ENCODE measurements around the gene EPHB1. TPM values are rescaled to one million over a fixed set of nuclear protein-coding genes. Genes with fewer than 3 reads are reported as not detected.

The EPHB1 gene
- total RNA-seq, 1 donor from 2014 or later = 16.3 TPM

DNA sequence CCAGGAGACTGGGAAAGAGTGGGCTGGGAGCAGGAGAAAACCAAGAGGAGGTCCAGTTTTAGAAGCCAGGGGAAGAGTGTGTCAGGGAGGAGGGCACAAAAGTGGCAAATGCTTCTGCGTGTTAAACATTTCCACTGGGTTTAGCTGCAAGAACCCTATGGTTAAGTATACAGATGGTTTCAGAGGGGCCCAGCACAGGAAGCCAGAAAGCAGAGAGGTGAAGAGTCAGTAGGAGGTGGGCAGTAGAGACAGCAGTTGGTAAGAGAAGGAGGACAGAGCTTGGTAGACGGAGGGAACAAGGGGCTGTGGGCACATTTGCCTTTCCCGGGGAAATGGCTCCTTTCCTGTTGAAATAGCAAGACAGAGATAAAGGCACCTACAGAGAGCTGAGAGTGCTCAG, 133.8 kb downstream of the EPHB1 start:
- no peak overlapping the region for H3K27ac Mint-ChIP-seq (ENCODE audit: unreplicated experiment)
- H3K27me3 Mint-ChIP-seq (ENCODE audit: unreplicated experiment) = no peaks in the 10 kb centered on the region
- H3K36me3 Mint-ChIP-seq (ENCODE audit: unreplicated experiment) = peaks cover 5% of the 10 kb centered on the region
- no peaks in the 10 kb centered on the region for H3K4me1 Mint-ChIP-seq (ENCODE audit: low read depth, unreplicated experiment)
- DNase-seq = no peak
- peaks cover 7% of the 10 kb centered on the region for H3K9me3 Mint-ChIP-seq (ENCODE audit: unreplicated experiment)
- TF ChIP-seq, protein P1, sequence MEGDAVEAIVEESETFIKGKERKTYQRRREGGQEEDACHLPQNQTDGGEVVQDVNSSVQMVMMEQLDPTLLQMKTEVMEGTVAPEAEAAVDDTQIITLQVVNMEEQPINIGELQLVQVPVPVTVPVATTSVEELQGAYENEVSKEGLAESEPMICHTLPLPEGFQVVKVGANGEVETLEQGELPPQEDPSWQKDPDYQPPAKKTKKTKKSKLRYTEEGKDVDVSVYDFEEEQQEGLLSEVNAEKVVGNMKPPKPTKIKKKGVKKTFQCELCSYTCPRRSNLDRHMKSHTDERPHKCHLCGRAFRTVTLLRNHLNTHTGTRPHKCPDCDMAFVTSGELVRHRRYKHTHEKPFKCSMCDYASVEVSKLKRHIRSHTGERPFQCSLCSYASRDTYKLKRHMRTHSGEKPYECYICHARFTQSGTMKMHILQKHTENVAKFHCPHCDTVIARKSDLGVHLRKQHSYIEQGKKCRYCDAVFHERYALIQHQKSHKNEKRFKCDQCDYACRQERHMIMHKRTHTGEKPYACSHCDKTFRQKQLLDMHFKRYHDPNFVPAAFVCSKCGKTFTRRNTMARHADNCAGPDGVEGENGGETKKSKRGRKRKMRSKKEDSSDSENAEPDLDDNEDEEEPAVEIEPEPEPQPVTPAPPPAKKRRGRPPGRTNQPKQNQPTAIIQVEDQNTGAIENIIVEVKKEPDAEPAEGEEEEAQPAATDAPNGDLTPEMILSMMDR (IDR thresholded peaks at IDR 0.05; ENCODE audit: partially characterized antibody, unreplicated experiment) = no peak
- H3K4me3 Mint-ChIP-seq (ENCODE audit: unreplicated experiment) = no peak overlapping the region

DNA sequence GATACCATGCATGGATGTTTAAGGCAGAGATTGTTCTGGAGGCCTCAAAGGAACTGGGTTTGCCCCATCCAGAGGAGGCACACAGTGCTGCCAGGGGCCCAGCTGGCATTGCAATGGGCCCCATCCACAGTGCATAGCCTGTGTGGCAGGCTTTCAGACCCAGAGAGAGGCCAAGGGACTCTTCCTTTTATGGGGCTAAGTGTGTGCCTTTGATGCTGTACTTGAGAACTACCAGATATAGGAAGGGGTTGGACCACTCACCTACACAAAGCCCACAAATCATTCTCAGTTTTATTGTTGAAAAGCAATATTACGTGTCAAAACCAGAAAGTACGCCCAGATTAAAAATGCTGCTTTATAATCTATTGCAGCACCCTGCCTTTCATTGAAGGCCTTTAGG, 134.9 kb downstream of the EPHB1 start:
- Mint-ChIP-seq H3K27ac (ENCODE audit: unreplicated experiment) (no peak overlapping the region), H3K9me3 (ENCODE audit: unreplicated experiment) (peaks cover 5% of the 10 kb centered on the region), H3K4me3 (ENCODE audit: unreplicated experiment) (no peak overlapping the region), H3K36me3 (ENCODE audit: unreplicated experiment) (peaks cover 5% of the 10 kb centered on the region), H3K4me1 (ENCODE audit: low read depth, unreplicated experiment) (no peaks in the 10 kb centered on the region), H3K27me3 (ENCODE audit: unreplicated experiment) (no peaks in the 10 kb centered on the region)
- no peak for DNase-seq
- TF ChIP-seq, protein P1 (IDR thresholded peaks at IDR 0.05; ENCODE audit: partially characterized antibody, unreplicated experiment) = no peak

DNA sequence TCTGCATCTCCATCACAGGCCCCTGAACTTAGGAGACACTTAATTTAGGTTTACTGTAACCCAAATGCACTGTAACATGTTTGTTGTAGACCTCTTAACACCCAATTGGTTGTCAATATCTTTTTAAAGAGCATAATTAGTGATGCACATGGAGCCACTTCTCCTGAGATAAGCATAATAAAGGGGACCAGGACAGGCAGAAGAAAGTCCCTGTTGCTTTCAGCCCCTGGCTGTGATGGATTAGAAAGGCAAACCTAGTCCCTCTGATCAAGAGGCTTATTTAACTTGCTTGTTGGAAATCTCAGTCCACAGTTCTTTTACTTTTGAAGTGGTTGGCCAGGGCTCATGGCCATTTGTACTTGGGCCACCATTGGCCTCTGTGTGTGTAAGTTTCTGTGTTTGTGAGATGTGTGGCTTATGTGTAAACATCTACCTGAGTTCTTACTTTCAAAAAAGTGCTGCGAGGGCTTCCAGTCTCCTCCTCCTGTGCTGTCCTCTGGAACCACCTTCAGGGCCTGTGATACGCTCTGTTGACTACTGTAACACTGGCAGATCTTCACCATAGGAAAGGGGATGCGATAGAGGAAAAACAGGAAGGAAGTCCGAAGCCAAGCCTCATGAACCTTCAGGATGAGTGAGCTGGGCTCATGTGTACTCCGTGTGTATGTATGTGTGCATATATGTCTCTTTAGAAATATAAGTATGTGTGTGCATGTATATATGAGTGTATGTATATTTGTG, 136.2 kb downstream of the EPHB1 start:
- Mint-ChIP-seq H3K9me3 (ENCODE audit: unreplicated experiment) (peaks cover 4% of the 10 kb centered on the region), H3K4me3 (ENCODE audit: unreplicated experiment) (no peak overlapping the region), H3K27me3 (ENCODE audit: unreplicated experiment) (no peaks in the 10 kb centered on the region), H3K27ac (ENCODE audit: unreplicated experiment) (no peak overlapping the region), H3K4me1 (ENCODE audit: low read depth, unreplicated experiment) (no peaks in the 10 kb centered on the region), H3K36me3 (ENCODE audit: unreplicated experiment) (peaks cover 4% of the 10 kb centered on the region)
- TF ChIP-seq, protein P1 (IDR thresholded peaks at IDR 0.05; ENCODE audit: partially characterized antibody, unreplicated experiment) = no peak
- no peak for DNase-seq

DNA sequence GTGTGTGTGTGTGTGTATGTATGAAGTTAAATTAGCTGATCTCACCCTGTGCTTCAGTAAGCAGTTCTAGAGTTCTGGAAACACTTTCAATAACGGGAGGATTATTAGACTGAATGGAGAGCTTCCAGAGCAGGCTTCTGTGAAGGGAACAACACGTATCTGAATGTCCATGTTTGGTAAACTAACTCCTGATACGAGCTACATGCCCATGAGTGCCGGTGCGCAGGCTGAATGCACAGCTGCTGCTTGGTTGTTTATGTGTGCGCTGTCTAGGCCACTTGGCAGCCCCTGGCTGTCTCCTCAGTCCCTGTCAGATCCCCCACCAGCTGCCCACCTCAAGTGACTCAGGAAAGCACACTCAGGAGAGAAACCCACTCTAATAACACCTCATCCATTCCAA, 137.0 kb downstream of the EPHB1 start:
- TF ChIP-seq, protein P1 (IDR thresholded peaks at IDR 0.05; ENCODE audit: partially characterized antibody, unreplicated experiment) = no peak
- no peak overlapping the region for H3K27ac Mint-ChIP-seq (ENCODE audit: unreplicated experiment)
- H3K36me3 Mint-ChIP-seq (ENCODE audit: unreplicated experiment) = no peaks in the 10 kb centered on the region
- H3K9me3 Mint-ChIP-seq (ENCODE audit: unreplicated experiment) = peaks cover 3% of the 10 kb centered on the region
- no peaks in the 10 kb centered on the region for H3K4me1 Mint-ChIP-seq (ENCODE audit: low read depth, unreplicated experiment)
- H3K27me3 Mint-ChIP-seq (ENCODE audit: unreplicated experiment) = no peaks in the 10 kb centered on the region
- H3K4me3 Mint-ChIP-seq (ENCODE audit: unreplicated experiment) = no peak overlapping the region
- DNase-seq = no peak

DNA sequence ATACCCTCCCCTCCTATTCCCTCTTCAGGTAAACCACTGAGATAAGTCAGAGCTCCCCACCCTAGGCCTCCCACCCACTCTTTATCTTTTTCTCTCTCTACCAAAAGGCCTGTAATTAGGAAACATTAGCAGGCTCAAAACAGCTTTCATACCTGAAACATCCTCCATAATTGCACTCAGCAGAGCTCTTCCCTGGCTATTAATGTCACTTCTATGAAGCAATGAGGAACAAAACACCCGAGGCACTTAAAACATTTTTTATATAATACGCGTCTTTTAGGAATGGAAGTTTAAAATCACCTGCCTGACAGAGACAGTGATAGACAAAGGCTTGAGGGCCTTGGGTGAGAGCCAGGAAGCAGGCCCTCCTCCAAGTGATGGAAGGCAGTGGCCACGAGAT, 138.9 kb downstream of the EPHB1 start:
- Mint-ChIP-seq H3K36me3 (ENCODE audit: unreplicated experiment) (no peaks in the 10 kb centered on the region), H3K27ac (ENCODE audit: unreplicated experiment) (no peak overlapping the region), H3K4me1 (ENCODE audit: low read depth, unreplicated experiment) (peaks cover 7% of the 10 kb centered on the region), H3K4me3 (ENCODE audit: unreplicated experiment) (no peak overlapping the region), H3K27me3 (ENCODE audit: unreplicated experiment) (peaks cover 2% of the 10 kb centered on the region), H3K9me3 (ENCODE audit: unreplicated experiment) (peaks cover 3% of the 10 kb centered on the region)
- TF ChIP-seq, protein P1 (IDR thresholded peaks at IDR 0.05; ENCODE audit: partially characterized antibody, unreplicated experiment) = no peak
- no peak for DNase-seq

Measured in glutamatergic neuron (in vitro differentiated cells).